Gastrocnemius medialis (tissue), 4 donors: ENCODE data around the gene USP16.

Experiments
- POLR2A ChIP-seq, 2 donors: fragments of 450-650 bp; IDR thresholded peaks; one replicate each; pipeline ENCODE4 v1.6.1; 2017; ENCODE audit warnings: antibody characterized with exemption in 2 of 2, mild to moderate bottlenecking in 2 of 2, moderate library complexity in 2 of 2
- TF ChIP-seq, protein P1 (sequence below), 5 experiments: fragments of 450-650 bp in 3 of 5; fragments of 200-600 bp in 2 of 5; sonication (generic) in 2 of 5; IDR thresholded peaks in 4 of 5; conservative IDR thresholded peaks in 1 of 5; 1 replicate in 4 of 5; 2 replicates in 1 of 5; pipeline ENCODE4 v1.5.1; 2016 to 2019; ENCODE audit warnings: antibody characterized with exemption in 5 of 5, mild to moderate bottlenecking in 3 of 5, moderate library complexity in 3 of 5

DNA sequence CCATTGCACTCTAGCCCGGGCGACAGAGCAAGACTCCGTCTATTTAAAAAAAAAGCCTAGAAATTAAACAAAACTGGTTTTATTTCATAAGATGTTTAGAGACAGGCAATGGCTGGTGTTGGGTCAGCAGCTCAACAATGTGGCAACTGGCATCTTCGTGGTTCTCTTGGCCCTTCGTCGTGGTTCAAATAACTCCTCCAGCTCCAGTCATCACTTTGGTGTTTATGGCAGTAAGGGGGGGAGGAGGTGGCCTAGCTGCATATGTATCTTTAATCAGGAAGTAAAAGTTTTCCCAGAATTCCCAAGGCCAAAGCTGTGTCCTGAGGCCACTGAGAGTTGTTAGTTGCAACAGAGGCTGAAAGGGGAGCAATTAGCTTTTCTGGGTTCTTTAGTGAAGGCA is 18.8 kb upstream of the USP16 start:
- TF ChIP-seq, protein P1, sequence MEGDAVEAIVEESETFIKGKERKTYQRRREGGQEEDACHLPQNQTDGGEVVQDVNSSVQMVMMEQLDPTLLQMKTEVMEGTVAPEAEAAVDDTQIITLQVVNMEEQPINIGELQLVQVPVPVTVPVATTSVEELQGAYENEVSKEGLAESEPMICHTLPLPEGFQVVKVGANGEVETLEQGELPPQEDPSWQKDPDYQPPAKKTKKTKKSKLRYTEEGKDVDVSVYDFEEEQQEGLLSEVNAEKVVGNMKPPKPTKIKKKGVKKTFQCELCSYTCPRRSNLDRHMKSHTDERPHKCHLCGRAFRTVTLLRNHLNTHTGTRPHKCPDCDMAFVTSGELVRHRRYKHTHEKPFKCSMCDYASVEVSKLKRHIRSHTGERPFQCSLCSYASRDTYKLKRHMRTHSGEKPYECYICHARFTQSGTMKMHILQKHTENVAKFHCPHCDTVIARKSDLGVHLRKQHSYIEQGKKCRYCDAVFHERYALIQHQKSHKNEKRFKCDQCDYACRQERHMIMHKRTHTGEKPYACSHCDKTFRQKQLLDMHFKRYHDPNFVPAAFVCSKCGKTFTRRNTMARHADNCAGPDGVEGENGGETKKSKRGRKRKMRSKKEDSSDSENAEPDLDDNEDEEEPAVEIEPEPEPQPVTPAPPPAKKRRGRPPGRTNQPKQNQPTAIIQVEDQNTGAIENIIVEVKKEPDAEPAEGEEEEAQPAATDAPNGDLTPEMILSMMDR (IDR thresholded peaks at IDR 0.05 in 4 of 5, conservative IDR thresholded peaks at IDR 0.05 in 1 of 5), result no peak
- TF ChIP-seq POLR2A (IDR thresholded peaks at IDR 0.05), result no peak
